Trophoblast cell (in vitro differentiated cells and primary cell): ENCODE measurements around the gene HKDC1.

Experiments used
- DNase-seq, 2 donors: peaks; one replicate each; pipeline ENCODE4 v3.0.0-alpha.2; 2016
- H2AFZ ChIP-seq: 2 replicates; pipeline ENCODE4 v1.6.1; 2013; ENCODE audit warnings: low read length, moderate library complexity, mild to moderate bottlenecking; ENCODE audit not compliant: insufficient read depth, poor library complexity
- H2AK5ac ChIP-seq: 2 replicates; pipeline ENCODE4 v1.6.1; 2013; ENCODE audit warnings: mild to moderate bottlenecking, low read length
- H2BK120ac ChIP-seq: 2 replicates; pipeline ENCODE4 v1.6.1; 2013; ENCODE audit warnings: low read length, mild to moderate bottlenecking, moderate library complexity; ENCODE audit not compliant: insufficient read depth, poor library complexity
- H2BK12ac ChIP-seq: 2 replicates; pipeline ENCODE4 v1.6.1; 2013; ENCODE audit warnings: mild to moderate bottlenecking, low read length, moderate library complexity
- H2BK5ac ChIP-seq: 2 replicates; pipeline ENCODE4 v1.6.1; 2013; ENCODE audit warnings: low read length, low read depth, moderate library complexity, mild to moderate bottlenecking; ENCODE audit not compliant: poor library complexity
- H3K14ac ChIP-seq: 2 replicates; pipeline ENCODE4 v1.6.1; 2013; ENCODE audit warnings: mild to moderate bottlenecking, low read length
- H3K18ac ChIP-seq: 2 replicates; pipeline ENCODE4 v1.6.1; 2013; ENCODE audit warnings: mild to moderate bottlenecking, low read length
- H3K23ac ChIP-seq: 2 replicates; pipeline ENCODE4 v1.6.1; 2013; ENCODE audit warnings: low read length
- H3K27ac ChIP-seq: 2 replicates; pipeline ENCODE4 v1.5.1; 2013; ENCODE audit warnings: low read depth, mild to moderate bottlenecking, inconsistent platforms, low read length, moderate library complexity
- H3K27me3 ChIP-seq: 2 replicates; pipeline ENCODE4 v1.6.1; 2013; ENCODE audit warnings: inconsistent platforms, mild to moderate bottlenecking, low read length, moderate library complexity; ENCODE audit not compliant: insufficient read depth
- H3K36me3 ChIP-seq, 2 experiments: 1 replicate in 1 of 2; 2 replicates in 1 of 2; pipeline ENCODE4 v1.6.1; 2013; ENCODE audit warnings: low read length in 2 of 2, mild to moderate bottlenecking in 2 of 2, moderate library complexity in 1 of 2; ENCODE audit not compliant: insufficient read depth in 2 of 2, control insufficient read depth in 1 of 2
- H3K4ac ChIP-seq: 2 replicates; pipeline ENCODE4 v1.6.1; 2013; ENCODE audit warnings: low read depth, mild to moderate bottlenecking, low read length, moderate library complexity
- H3K4me1 ChIP-seq, 2 experiments: 1 replicate in 1 of 2; 2 replicates in 1 of 2; pipeline ENCODE4 v1.6.1; 2013; ENCODE audit warnings: low read length in 2 of 2, mild to moderate bottlenecking in 2 of 2, moderate library complexity in 1 of 2; ENCODE audit not compliant: insufficient read depth in 2 of 2, control insufficient read depth in 1 of 2
- H3K4me2 ChIP-seq: 2 replicates; pipeline ENCODE4 v1.6.1; 2013; ENCODE audit warnings: inconsistent platforms, mild to moderate bottlenecking, low read length, moderate library complexity
- H3K4me3 ChIP-seq: 2 replicates; pipeline ENCODE4 v1.5.1; 2013; ENCODE audit warnings: mild to moderate bottlenecking, low read depth, low read length, inconsistent platforms
- H3K79me1 ChIP-seq: one replicate; pipeline ENCODE4 v1.6.1; 2013; ENCODE audit warnings: low read length
- H3K79me2 ChIP-seq: 2 replicates; pipeline ENCODE4 v1.6.1; 2013; ENCODE audit warnings: low read length, mild to moderate bottlenecking; ENCODE audit not compliant: control insufficient read depth, insufficient read depth, poor library complexity
- H3K9ac ChIP-seq: 2 replicates; pipeline ENCODE4 v1.6.1; 2013; ENCODE audit warnings: mild to moderate bottlenecking, low read length
- H3K9me3 ChIP-seq: 2 replicates; pipeline ENCODE4 v1.6.1; 2013; ENCODE audit warnings: low read depth, mild to moderate bottlenecking, control low read depth, inconsistent platforms, low read length; ENCODE audit not compliant: insufficient read depth
- H4K12ac ChIP-seq: 2 replicates; pipeline ENCODE4 v1.6.1; 2013; ENCODE audit warnings: low read depth, mild to moderate bottlenecking, low read length, moderate library complexity
- H4K8ac ChIP-seq: 2 replicates; pipeline ENCODE4 v1.6.1; 2013; ENCODE audit warnings: low read depth, mild to moderate bottlenecking, low read length, moderate library complexity
- H4K91ac ChIP-seq: one replicate; pipeline ENCODE4 v1.6.1; 2013; ENCODE audit warnings: low read depth, mild to moderate bottlenecking, low read length, moderate library complexity
- WGBS: extraction: QIAGEN DNeasy Blood & Tissue Kit; methylation state at CpG from one replicate; pipeline ENCODE4 v1.1.7; 2013; ENCODE audit warnings: missing lambda C conversion rate; ENCODE audit not compliant: insufficient read length, insufficient coverage; ENCODE audit errors: extremely low coverage; 5-methylcytosine and 5-hydroxymethylcytosine counted together

HKDC1 gene

DNA sequence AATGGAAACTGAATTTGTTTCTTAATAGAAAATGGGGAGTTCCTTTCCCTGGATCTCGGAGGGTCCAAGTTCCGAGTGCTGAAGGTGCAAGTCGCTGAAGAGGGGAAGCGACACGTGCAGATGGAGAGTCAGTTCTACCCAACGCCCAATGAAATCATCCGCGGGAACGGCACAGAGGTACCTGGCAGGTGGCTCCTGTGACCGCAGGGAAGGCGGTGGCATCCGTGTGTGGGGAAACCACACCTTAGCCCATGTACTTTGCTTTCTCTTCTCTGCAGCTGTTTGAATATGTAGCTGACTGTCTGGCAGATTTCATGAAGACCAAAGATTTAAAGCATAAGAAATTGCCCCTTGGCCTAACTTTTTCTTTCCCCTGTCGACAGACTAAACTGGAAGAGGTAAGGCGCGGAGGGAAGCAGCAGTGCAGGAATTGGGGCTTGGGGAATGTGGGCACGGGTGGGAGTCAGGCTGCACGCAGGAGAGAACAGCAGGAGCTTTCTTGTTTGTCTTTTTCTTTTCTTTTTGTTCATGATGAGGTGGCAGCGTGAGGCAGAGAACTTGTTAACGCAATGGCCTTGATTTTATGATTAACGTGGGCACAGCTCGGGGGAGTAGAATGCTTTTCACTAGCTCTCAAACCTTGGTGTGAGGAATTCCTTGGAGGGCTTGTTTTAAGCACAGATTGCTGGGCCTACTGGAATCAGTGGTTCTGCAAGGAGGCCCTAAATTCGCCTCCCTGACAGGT is 12.8 kb downstream of the HKDC1 start:
- Histone ChIP-seq H4K12ac (no peak overlapping the region), H3K4me3 (no peak overlapping the region), H2BK120ac (peak overlapping the region; percentile 15), H3K79me1 (peaks cover 7% of the 10 kb centered on the region), H3K4me1 (peaks cover 11 to 20% of the 10 kb centered on the region in 2 experiments), H3K27ac (no peak overlapping the region), H2AK5ac (no peak overlapping the region), H3K4ac (no peak overlapping the region), H3K27me3 (no peaks in the 10 kb centered on the region), H4K91ac (peak overlapping the region; percentile 41), H3K23ac (no peak overlapping the region), H3K36me3 (no peaks in the 10 kb centered on the region), H2BK12ac (peak overlapping the region; percentile 29), H2AFZ (no peak overlapping the region), H2BK5ac (no peak overlapping the region), H3K18ac (no peak overlapping the region), H4K8ac (no peak overlapping the region), H3K9me3 (no peaks in the 10 kb centered on the region), H3K4me2 (no peak overlapping the region), H3K14ac (no peak overlapping the region), H3K9ac (no peak overlapping the region), H3K79me2 (no peaks in the 10 kb centered on the region)
- WGBS = no CpG with 5 or more reads among the region's 22 CpGs
- no peak for DNase-seq

DNA sequence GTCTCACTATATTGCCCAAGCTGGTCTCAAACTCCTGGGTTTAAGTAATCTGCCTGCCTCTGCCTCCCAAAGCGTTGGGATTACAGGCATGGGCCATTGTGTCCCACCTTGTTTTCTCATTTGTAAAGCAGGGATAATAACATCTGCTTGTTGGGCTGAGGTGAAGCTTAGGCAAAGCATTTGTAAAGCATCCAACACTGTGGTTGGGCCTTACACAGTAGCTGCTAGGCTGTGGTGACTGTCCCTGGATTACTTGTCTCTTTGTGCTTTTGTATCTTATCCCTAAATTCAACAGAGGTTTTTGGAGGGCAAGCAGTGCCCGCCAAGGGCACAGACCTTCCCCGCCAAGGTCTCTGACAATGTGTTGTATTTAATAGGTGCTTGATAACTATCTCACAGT is 14.3 kb downstream of the HKDC1 start:
- no CpG with 5 or more reads among the region's 3 CpGs for WGBS
- H3K9ac ChIP-seq = no peak overlapping the region
- no peak overlapping the region for H2AK5ac ChIP-seq
- no peaks in the 10 kb centered on the region for H3K36me3 ChIP-seq
- no peak overlapping the region for H2BK5ac ChIP-seq
- DNase-seq = no peak
- no peak overlapping the region for H3K4me2 ChIP-seq
- H2BK12ac ChIP-seq = no peak overlapping the region
- no peak overlapping the region for H3K14ac ChIP-seq
- peaks cover 3% of the 10 kb centered on the region for H3K79me1 ChIP-seq
- no peak overlapping the region for H2AFZ ChIP-seq
- H3K27ac ChIP-seq = no peak overlapping the region
- peaks cover 6 to 13% of the 10 kb centered on the region in 2 experiments for H3K4me1 ChIP-seq
- H4K8ac ChIP-seq = no peak overlapping the region
- no peaks in the 10 kb centered on the region for H3K9me3 ChIP-seq
- H3K79me2 ChIP-seq = no peaks in the 10 kb centered on the region
- H4K12ac ChIP-seq = no peak overlapping the region
- no peak overlapping the region for H2BK120ac ChIP-seq
- no peak overlapping the region for H3K4ac ChIP-seq
- H3K18ac ChIP-seq = no peak overlapping the region
- no peak overlapping the region for H4K91ac ChIP-seq
- no peaks in the 10 kb centered on the region for H3K27me3 ChIP-seq
- H3K23ac ChIP-seq = no peak overlapping the region
- H3K4me3 ChIP-seq = no peak overlapping the region

DNA sequence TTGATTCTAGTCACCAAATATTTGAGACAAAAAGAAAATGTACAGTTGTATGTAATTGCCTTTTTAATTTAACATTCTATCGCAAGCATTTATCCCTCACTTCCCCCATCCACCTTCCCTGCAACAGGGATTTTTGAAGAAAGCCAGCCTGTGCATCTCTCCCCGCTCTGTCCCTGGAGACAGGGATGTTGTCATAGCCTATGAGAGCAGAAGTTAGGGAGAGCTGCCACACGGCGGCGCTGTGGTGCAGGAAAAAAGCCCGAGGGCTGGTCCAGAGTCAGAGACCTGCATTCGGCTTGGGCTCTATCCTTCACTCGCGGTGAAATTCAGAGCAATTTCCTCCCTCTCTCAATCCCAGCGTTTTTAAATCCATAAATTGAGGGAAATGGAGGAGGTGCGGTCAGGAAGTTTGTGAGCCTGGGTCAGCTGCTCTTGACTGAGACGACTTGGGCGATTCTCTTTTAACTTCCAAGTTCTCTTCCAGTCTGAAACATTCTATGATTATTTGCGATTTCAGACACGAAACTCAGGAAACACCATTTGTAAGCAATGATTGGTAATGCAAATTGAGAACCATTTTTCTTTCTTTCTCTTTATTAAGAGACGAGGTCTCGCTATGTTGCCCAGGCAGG is 17.5 kb downstream of the HKDC1 start:
- H2AK5ac ChIP-seq = no peak overlapping the region
- H3K23ac ChIP-seq = no peak overlapping the region
- H4K91ac ChIP-seq = no peak overlapping the region
- H3K36me3 ChIP-seq = no peaks in the 10 kb centered on the region
- no peak overlapping the region for H3K9ac ChIP-seq
- no peak overlapping the region for H4K12ac ChIP-seq
- H3K27ac ChIP-seq = no peak overlapping the region
- no peak overlapping the region for H3K18ac ChIP-seq
- H3K4me2 ChIP-seq = no peak overlapping the region
- H2BK5ac ChIP-seq = no peak overlapping the region
- peaks cover 1 to 2% of the 10 kb centered on the region in 2 experiments for H3K4me1 ChIP-seq
- no peak overlapping the region for H2BK120ac ChIP-seq
- H3K9me3 ChIP-seq = no peaks in the 10 kb centered on the region
- H2AFZ ChIP-seq = no peak overlapping the region
- H3K4me3 ChIP-seq = no peak overlapping the region
- no peaks in the 10 kb centered on the region for H3K79me1 ChIP-seq
- H2BK12ac ChIP-seq = no peak overlapping the region
- H3K4ac ChIP-seq = no peak overlapping the region
- no peak overlapping the region for H4K8ac ChIP-seq
- peak; percentile 77 to 95 for DNase-seq
- WGBS = no CpG with 5 or more reads among the region's 17 CpGs
- no peaks in the 10 kb centered on the region for H3K27me3 ChIP-seq
- no peaks in the 10 kb centered on the region for H3K79me2 ChIP-seq
- H3K14ac ChIP-seq = no peak overlapping the region

DNA sequence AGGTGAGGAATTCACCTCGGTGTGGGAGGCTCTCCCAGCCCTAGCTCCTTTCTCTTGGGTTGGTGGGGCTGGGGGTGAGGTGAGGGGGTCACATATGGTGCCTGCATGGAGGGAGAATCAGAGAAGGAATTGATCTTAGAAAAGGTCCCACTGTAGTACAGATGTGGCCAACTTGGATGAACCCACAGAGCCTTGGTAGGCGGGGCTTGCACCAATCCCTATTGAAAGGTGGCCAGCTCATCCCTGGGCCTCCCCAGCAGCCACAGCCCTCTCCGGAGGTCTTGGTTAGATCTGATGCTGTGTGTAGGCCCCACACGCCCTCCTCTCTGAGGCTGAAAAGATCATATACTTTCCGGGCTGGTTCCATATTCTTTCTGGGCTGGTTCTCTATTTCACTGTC is 19.0 kb downstream of the HKDC1 start:
- no CpG with 5 or more reads among the region's 5 CpGs for WGBS

More for the DNA sequence above, 19.0 kb downstream of the HKDC1 start:
- H2AFZ ChIP-seq = no peak overlapping the region
- H3K14ac ChIP-seq = no peak overlapping the region
- no peak overlapping the region for H3K27ac ChIP-seq
- no peak overlapping the region for H3K23ac ChIP-seq
- H4K12ac ChIP-seq = no peak overlapping the region
- no peak overlapping the region for H4K91ac ChIP-seq
- no peaks in the 10 kb centered on the region for H3K4me1 ChIP-seq
- no peak overlapping the region for H3K9ac ChIP-seq
- H3K4me3 ChIP-seq = no peak overlapping the region
- H3K79me2 ChIP-seq = no peaks in the 10 kb centered on the region
- peak overlapping the region; percentile 22 for H2BK12ac ChIP-seq
- H2BK5ac ChIP-seq = no peak overlapping the region
- no peaks in the 10 kb centered on the region for H3K36me3 ChIP-seq
- no peak overlapping the region for H3K18ac ChIP-seq
- H3K4ac ChIP-seq = no peak overlapping the region
- no peak for DNase-seq
- H2AK5ac ChIP-seq = no peak overlapping the region
- H3K79me1 ChIP-seq = no peaks in the 10 kb centered on the region
- H3K27me3 ChIP-seq = no peaks in the 10 kb centered on the region
- no peak overlapping the region for H4K8ac ChIP-seq
- H3K4me2 ChIP-seq = no peak overlapping the region
- no peak overlapping the region for H2BK120ac ChIP-seq
- no peaks in the 10 kb centered on the region for H3K9me3 ChIP-seq
